Mucosa of stomach (tissue), 1 donor: ENCODE measurements around the gene FERMT1.

Source experiments
- H3K27me3 ChIP-seq: one replicate; pipeline ENCODE4 v1.7.0; 2013; ENCODE audit warnings: mild to moderate bottlenecking, low read length; ENCODE audit not compliant: control insufficient read depth, insufficient read depth
- H3K36me3 ChIP-seq: one replicate; pipeline ENCODE4 v1.7.0; 2013; ENCODE audit warnings: low read length; ENCODE audit not compliant: control insufficient read depth, insufficient read depth
- H3K4me1 ChIP-seq: one replicate; pipeline ENCODE4 v1.7.0; 2013; ENCODE audit warnings: mild to moderate bottlenecking, low read length; ENCODE audit not compliant: control insufficient read depth, insufficient read depth
- H3K4me3 ChIP-seq: one replicate; pipeline ENCODE4 v1.7.0; 2013; ENCODE audit warnings: low read length
- H3K9ac ChIP-seq: one replicate; pipeline ENCODE4 v1.7.0; 2013; ENCODE audit warnings: mild to moderate bottlenecking, low read length, moderate library complexity
- H3K9me3 ChIP-seq: one replicate; pipeline ENCODE4 v1.7.0; 2013; ENCODE audit warnings: mild to moderate bottlenecking, low read length, moderate library complexity; ENCODE audit not compliant: control insufficient read depth
- donor health status: Pancreatic carcinoma.

Gene FERMT1

DNA sequence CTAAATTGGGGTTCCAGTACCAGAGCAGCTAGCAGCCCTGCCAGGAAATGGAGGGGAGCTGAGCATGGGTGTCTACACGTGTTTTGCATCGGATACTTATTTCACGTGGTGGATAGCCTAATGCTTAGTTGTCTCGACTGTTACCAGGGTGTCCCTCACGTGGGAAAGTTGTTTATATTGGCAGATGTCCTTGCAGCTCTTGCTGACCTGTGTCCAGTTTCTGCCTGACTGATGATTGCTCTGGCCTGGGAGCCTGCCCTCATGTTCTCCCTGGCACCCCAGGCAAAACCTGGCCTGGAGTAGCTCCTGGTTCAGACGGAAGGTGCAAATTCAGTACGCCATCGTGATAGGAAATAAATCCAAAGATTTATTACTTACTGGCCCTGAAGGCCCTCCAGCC, 11.8 kb upstream of the FERMT1 start:
- Histone ChIP-seq H3K4me3 (no peak overlapping the region), H3K27me3 (no peaks in the 10 kb centered on the region), H3K9ac (no peak overlapping the region), H3K36me3 (no peaks in the 10 kb centered on the region), H3K9me3 (no peaks in the 10 kb centered on the region), H3K4me1 (no peaks in the 10 kb centered on the region)

DNA sequence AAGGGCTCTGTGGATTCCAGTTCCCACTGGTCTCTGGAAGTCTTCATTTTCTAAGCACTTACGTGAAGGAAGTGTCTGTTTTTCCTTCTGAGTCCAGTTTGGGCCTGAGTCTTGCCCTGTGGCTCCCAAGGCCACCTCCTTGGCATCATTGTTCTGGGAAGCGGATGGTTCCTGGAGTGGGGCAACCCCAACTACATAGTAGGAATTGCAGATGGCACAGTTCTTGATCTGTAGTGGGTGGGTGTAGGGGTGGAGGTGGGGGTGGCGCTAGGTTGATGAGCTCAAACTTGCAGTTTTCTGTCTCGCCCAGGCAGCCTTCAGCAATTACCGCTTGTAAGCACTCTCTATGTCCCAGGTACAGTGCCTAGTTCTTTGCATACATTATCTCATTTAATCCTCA, 7.2 kb upstream of the FERMT1 start:
- Histone ChIP-seq H3K9me3 (no peaks in the 10 kb centered on the region), H3K4me1 (no peaks in the 10 kb centered on the region), H3K4me3 (no peak overlapping the region)

DNA sequence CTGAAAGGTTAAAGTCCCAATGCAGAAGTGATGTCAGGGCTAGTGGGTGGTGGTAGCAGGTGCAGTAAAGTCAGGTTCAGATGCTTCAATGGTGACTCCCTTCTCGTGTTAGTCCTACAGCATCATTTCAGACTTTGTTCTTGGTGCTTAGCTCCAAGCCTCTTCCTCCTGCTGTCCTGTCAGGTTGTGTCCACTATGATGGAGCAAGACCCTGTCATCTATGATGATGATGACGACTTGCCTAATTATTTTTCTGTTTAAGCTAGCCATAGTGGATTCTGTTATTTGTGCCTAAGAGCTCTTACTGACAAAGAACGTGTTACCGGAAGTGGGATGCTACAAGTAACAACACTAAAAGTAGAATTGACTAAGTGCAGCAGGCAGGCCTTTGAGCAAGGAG, 5.0 kb upstream of the FERMT1 start:
- Histone ChIP-seq H3K4me1 (peaks cover 4% of the 10 kb centered on the region), H3K36me3 (no peaks in the 10 kb centered on the region), H3K4me3 (no peak overlapping the region), H3K9ac (no peak overlapping the region), H3K9me3 (no peaks in the 10 kb centered on the region), H3K27me3 (no peaks in the 10 kb centered on the region)

More for the DNA sequence above, 7.2 kb upstream of the FERMT1 start:
- no peaks in the 10 kb centered on the region for H3K36me3 ChIP-seq
- no peaks in the 10 kb centered on the region for H3K27me3 ChIP-seq
- H3K9ac ChIP-seq: no peak overlapping the region

DNA sequence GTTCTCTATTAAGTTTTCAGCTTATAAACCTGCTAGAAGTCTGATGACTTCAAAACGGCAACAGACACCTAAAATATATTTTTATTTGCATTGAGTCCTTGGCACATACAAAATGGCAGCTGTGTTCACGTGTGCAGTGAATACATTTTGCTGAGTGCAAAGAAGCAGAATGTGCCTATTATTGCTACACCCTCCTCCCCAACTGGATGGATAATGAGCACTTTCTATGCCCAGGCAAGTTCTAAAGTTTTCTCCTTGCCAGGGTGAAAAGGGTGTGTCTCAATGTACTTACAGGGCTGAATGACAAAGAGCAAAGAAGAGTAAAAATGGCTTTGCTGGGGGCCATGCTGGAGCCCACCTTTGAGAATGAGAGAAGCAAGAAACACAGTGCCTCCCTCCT, 4.0 kb upstream of the FERMT1 start:
- Histone ChIP-seq H3K36me3 (no peaks in the 10 kb centered on the region), H3K4me1 (peaks cover 4% of the 10 kb centered on the region), H3K27me3 (no peaks in the 10 kb centered on the region), H3K9ac (no peak overlapping the region), H3K9me3 (no peaks in the 10 kb centered on the region), H3K4me3 (no peak overlapping the region)

DNA sequence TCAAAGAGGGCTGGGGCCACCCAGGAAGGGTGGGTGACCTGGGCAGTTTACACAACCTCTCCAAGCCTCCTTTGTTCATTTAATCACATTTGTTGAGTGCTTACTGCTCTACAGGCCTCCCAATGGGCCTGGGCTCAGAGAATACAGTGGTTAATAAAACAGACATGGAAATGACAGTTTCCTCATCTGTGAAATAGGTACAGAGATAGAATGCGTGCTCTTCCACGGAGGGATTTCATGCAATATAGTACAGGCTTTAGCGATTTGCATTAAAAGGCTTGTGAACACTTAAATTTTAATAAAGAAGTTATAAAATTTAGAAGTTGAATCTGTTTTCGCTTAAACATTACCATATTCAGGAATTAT, 802 bp upstream of the FERMT1 start:
- H3K9ac ChIP-seq: peak overlapping the region; percentile 78
- H3K4me3 ChIP-seq: no peak overlapping the region

DNA sequence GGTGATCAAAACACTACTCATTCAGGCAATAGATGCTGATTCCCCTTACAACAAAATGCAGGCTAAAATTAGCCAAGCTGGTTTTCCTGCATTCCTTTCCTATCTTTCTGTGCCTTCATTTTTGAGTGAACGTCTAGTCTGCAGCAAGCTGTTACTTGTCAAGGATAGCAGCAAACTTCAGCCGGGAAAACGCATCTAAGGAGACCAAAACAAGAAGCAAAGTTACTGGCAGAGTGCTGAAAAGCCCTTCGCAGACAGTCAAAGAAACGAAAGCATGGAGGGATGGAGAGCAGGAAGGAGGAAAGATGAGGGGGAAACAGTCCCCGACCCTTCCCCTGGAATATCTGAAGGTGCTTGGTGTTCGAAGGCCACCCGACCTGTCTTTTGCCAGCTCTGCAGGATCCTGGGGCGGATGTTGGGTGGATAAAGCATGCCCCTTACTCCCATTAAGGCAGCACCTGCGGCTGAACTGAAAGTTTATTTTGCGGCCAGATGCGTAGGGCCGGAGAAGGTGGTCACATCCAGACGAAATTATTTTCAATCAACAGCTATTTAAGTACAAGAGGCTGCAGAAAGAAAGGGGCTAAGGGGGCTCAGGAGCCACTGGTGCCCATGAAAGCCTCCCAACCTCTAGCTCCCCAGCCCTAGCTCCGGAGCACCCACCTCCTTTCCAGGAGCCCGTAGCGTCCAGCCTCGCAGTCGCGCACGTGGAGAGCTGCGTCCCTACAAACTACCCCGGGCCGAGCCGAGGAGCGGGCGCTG, 538 bp downstream of the FERMT1 start:
- Histone ChIP-seq H3K4me3 (peak overlapping the region; percentile 65), H3K9me3 (no peaks in the 10 kb centered on the region), H3K9ac (peak overlapping the region; percentile 78), H3K36me3 (no peaks in the 10 kb centered on the region), H3K4me1 (peaks cover 4% of the 10 kb centered on the region), H3K27me3 (no peaks in the 10 kb centered on the region)

More for the DNA sequence above, 802 bp upstream of the FERMT1 start:
- no peaks in the 10 kb centered on the region for H3K27me3 ChIP-seq
- H3K36me3 ChIP-seq: no peaks in the 10 kb centered on the region
- peaks cover 4% of the 10 kb centered on the region for H3K4me1 ChIP-seq
- no peaks in the 10 kb centered on the region for H3K9me3 ChIP-seq

DNA sequence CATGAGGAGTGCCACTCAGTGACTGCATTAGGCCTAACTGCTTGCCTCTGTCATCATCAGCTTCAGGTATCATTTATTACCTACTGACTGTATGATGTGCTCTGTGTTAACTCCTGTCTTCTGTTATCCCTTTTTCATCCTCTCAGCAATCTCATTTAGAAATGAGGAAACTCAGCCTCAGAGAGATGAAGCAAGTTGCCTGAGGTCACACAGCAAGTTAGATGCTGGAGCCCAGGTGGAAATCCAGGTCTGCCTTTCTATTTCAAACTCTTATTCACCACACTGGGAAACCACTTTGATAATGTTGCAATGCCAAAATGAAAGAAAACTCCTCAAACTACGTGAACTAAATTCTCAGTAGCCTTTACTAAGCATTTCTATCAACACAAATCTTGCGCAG, 1.3 kb downstream of the FERMT1 start:
- peak overlapping the region; percentile 78 for H3K9ac ChIP-seq
- H3K9me3 ChIP-seq: no peaks in the 10 kb centered on the region
- no peaks in the 10 kb centered on the region for H3K27me3 ChIP-seq
- H3K4me3 ChIP-seq: no peak overlapping the region
- peaks cover 4% of the 10 kb centered on the region for H3K4me1 ChIP-seq
- no peaks in the 10 kb centered on the region for H3K36me3 ChIP-seq

DNA sequence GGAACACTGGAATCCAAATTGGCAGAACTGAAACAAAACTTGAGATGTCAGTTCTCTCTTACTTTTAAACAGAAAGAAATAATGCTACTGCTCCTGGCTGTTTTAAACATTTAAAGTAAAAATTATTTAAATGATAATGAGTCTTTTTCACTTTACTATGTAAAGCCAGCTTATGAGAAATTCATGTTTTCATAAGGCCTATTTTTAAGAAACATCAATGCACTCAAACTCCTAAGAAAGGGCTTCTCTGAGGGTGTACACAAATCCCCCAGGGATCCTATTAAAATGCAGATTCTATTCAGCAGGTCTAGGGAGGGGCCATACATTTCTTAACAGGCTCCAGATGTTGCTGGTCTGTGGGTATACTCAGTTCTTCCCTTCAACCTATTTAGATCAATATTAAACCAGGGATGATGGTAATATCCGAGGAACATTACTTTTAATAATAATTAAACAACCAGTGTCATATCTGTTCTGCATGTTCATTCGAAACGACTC, 2.3 kb downstream of the FERMT1 start:
- Histone ChIP-seq H3K27me3 (no peaks in the 10 kb centered on the region), H3K4me3 (no peak overlapping the region)

DNA sequence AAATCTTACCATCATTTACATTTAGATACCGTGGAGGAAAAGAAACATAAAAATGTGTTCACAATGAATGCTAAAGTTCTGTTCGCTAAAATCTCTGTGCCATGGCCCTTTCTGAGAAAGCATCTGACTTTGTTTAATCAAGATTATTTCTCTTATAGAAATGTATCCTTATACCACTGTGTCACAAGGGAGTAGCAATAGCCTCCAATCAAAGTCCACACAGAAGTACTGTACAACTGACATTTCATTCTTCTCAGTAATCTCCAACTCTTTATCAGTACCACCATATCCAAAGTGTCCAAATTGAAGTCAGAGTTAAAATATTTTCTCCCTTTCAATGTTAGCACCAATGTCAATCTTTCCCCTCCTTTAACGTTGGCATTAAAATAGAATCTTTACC, 6.1 kb downstream of the FERMT1 start:
- Histone ChIP-seq H3K4me3 (no peak overlapping the region), H3K27me3 (no peaks in the 10 kb centered on the region), H3K36me3 (no peaks in the 10 kb centered on the region), H3K4me1 (no peaks in the 10 kb centered on the region), H3K9me3 (no peaks in the 10 kb centered on the region), H3K9ac (no peak overlapping the region)

More for the DNA sequence above, 2.3 kb downstream of the FERMT1 start:
- Histone ChIP-seq H3K4me1 (peaks cover 4% of the 10 kb centered on the region), H3K9me3 (no peaks in the 10 kb centered on the region), H3K36me3 (no peaks in the 10 kb centered on the region), H3K9ac (no peak overlapping the region)

DNA sequence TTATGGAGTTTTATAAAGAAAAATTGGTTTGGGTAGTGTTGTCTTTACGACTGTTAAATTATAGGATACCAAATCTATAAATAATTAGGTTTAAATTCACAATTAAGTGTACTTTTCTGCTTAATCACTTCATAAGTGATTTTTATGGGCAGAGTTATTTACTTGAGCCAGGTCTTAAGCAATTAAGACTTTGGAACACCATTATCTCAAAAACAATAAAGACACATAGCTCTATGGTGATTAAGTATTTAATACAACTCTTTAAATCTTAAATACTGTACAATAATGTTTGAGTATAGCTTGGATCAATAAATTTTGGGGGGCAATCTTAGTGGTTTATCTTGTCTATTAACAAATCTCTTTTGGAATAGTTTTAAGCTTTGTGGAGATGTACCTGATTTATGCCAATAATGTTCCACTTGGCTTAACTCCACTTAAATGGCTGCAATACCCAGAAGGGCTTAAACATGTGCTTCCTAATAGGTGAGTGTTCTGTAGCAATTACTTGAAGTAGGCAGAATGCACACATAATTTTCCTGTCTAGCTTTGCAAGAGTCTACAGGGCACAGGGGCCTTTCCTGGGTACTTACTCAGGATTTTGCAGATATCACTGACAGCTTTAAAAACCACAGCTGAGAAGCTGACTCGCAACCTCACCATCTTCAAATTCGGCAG, 7.5 kb downstream of the FERMT1 start:
- Histone ChIP-seq H3K27me3 (no peaks in the 10 kb centered on the region), H3K9ac (no peak overlapping the region), H3K4me3 (no peak overlapping the region), H3K4me1 (no peaks in the 10 kb centered on the region), H3K36me3 (no peaks in the 10 kb centered on the region), H3K9me3 (no peaks in the 10 kb centered on the region)

DNA sequence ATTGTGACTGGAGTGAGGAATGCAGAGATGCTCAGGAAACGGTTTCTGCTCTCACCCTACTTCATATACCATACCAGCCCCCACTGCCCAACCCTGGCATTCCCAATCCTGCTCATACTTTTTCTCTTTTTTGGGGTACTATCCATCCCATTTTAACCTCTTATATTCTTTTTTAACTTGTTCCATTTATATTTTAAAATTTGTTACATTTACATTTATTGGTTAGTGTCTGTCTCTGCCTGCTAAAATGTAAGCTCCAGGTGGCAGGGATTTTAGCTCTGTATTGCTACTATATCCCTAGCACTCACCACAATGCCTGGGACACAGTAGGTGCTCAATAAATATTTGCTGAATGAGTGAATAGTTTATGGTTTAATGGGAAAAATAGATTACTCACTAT, 8.1 kb downstream of the FERMT1 start:
- Histone ChIP-seq H3K9ac (no peak overlapping the region), H3K36me3 (no peaks in the 10 kb centered on the region), H3K4me3 (no peak overlapping the region), H3K27me3 (no peaks in the 10 kb centered on the region), H3K9me3 (no peaks in the 10 kb centered on the region), H3K4me1 (no peaks in the 10 kb centered on the region)

DNA sequence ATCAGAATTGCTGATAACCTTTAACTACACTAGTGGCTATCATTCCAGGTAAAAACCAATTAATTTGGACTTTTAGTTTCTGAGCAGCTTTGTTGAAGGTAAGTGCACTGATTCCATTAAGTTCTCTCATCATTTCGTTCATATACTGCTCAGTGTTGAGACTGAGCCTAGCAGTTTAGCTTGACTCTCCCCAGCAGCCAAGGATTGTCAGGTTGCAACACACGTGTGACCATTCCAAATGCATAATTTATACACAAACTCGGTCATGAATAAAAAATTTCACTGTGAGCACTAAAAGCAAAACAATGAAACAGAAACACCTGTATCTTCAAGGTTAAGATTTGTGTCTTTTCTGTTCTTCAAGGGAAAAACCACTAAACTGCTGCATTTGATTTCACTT, 8.9 kb downstream of the FERMT1 start:
- no peak overlapping the region for H3K4me3 ChIP-seq
- no peaks in the 10 kb centered on the region for H3K27me3 ChIP-seq
- no peaks in the 10 kb centered on the region for H3K36me3 ChIP-seq
- no peaks in the 10 kb centered on the region for H3K4me1 ChIP-seq
- no peak overlapping the region for H3K9ac ChIP-seq
- no peaks in the 10 kb centered on the region for H3K9me3 ChIP-seq
